ENCODE measurements around the gene ZNF581.
A peak's percentile ranks its signal among the peaks of the same experiment; 100 is the strongest.

ZNF581 gene

GRCh38 chr19:55670280-55671053 lies 27.0 kb downstream of the ZNF581 start:
- ATAC-seq (replicated peaks; ENCODE audit: extremely low read depth, poor library complexity, severe bottlenecking) (no peak), DNase-seq (ENCODE audit: low spot score in 2 of 2) (no peak)
- peaks cover 37% of the 10 kb centered on the region for H3K4me1 Mint-ChIP-seq
- peaks cover 70% of the 10 kb centered on the region for H3K36me3 Mint-ChIP-seq (ENCODE audit: insufficient read depth)
- H3K4me3 Mint-ChIP-seq: no peak overlapping the region
- peak overlapping the region; percentile 7 for H3K27ac Mint-ChIP-seq (ENCODE audit: low read depth)
- no peaks in the 10 kb centered on the region for H3K9me3 Mint-ChIP-seq
- no peaks in the 10 kb centered on the region for H3K27me3 Mint-ChIP-seq

- no peaks in the 10 kb centered on the region for H3K9me3 Mint-ChIP-seq
- ATAC-seq (replicated peaks; ENCODE audit: extremely low read depth, poor library complexity, severe bottlenecking) (no peak), DNase-seq (ENCODE audit: low spot score in 2 of 2) (no peak)
- peak overlapping the region; percentile 7 for H3K27ac Mint-ChIP-seq (ENCODE audit: low read depth)
- H3K36me3 Mint-ChIP-seq (ENCODE audit: insufficient read depth): peaks cover 68% of the 10 kb centered on the region
- no peaks in the 10 kb centered on the region for H3K27me3 Mint-ChIP-seq
- H3K4me3 Mint-ChIP-seq: no peak overlapping the region
- H3K4me1 Mint-ChIP-seq: peaks cover 42% of the 10 kb centered on the region
These were observed 27.6 kb downstream of the ZNF581 start for GRCh38 chr19:55671054-55671378.

- peaks cover 57% of the 10 kb centered on the region for H3K36me3 Mint-ChIP-seq (ENCODE audit: insufficient read depth)
- ATAC-seq (replicated peaks; ENCODE audit: extremely low read depth, poor library complexity, severe bottlenecking) (no peak), DNase-seq (ENCODE audit: low spot score in 2 of 2) (no peak)
- peak overlapping the region; percentile 38 for H3K27ac Mint-ChIP-seq (ENCODE audit: low read depth)
- H3K27me3 Mint-ChIP-seq: no peaks in the 10 kb centered on the region
- peaks cover 55% of the 10 kb centered on the region for H3K4me1 Mint-ChIP-seq
- H3K4me3 Mint-ChIP-seq: no peak overlapping the region
- H3K9me3 Mint-ChIP-seq: no peaks in the 10 kb centered on the region
These were observed 29.0 kb downstream of the ZNF581 start for GRCh38 chr19:55672418-55672817.

GRCh38 chr19:55673465-55673864 lies 30.0 kb downstream of the ZNF581 start:
- Mint-ChIP-seq H3K27ac (ENCODE audit: low read depth) (peak overlapping the region; percentile 69), H3K4me3 (no peak overlapping the region), H3K27me3 (no peaks in the 10 kb centered on the region), H3K9me3 (no peaks in the 10 kb centered on the region), H3K36me3 (ENCODE audit: insufficient read depth) (peaks cover 55% of the 10 kb centered on the region), H3K4me1 (peaks cover 63% of the 10 kb centered on the region)
- ATAC-seq (replicated peaks; ENCODE audit: extremely low read depth, poor library complexity, severe bottlenecking): no peak
- no peak for DNase-seq (ENCODE audit: low spot score in 2 of 2)

- Mint-ChIP-seq H3K9me3 (no peaks in the 10 kb centered on the region), H3K4me1 (peaks cover 68% of the 10 kb centered on the region), H3K27ac (ENCODE audit: low read depth) (peak overlapping the region; percentile 99), H3K4me3 (peak overlapping the region; percentile 99), H3K27me3 (no peaks in the 10 kb centered on the region), H3K36me3 (ENCODE audit: insufficient read depth) (peaks cover 54% of the 10 kb centered on the region)
- ATAC-seq (replicated peaks; ENCODE audit: extremely low read depth, poor library complexity, severe bottlenecking): no peak
- no peak for DNase-seq (ENCODE audit: low spot score in 2 of 2)
These were observed 30.4 kb downstream of the ZNF581 start for GRCh38 chr19:55673889-55674288.

- DNase-seq (ENCODE audit: low spot score in 2 of 2): no peak
- no peaks in the 10 kb centered on the region for H3K9me3 Mint-ChIP-seq
- H3K36me3 Mint-ChIP-seq (ENCODE audit: insufficient read depth): peaks cover 50% of the 10 kb centered on the region
- no peaks in the 10 kb centered on the region for H3K27me3 Mint-ChIP-seq
- ATAC-seq (replicated peaks; ENCODE audit: extremely low read depth, poor library complexity, severe bottlenecking): no peak
- peaks cover 66% of the 10 kb centered on the region for H3K4me1 Mint-ChIP-seq
- H3K27ac Mint-ChIP-seq (ENCODE audit: low read depth): peak overlapping the region; percentile 99
- H3K4me3 Mint-ChIP-seq: peak overlapping the region; percentile 99
These were observed 31.0 kb downstream of the ZNF581 start for GRCh38 chr19:55674459-55674840.

GRCh38 chr19:55674841-55675660 lies 31.6 kb downstream of the ZNF581 start, which contains the start of gene EPN1:
TSS of gene EPN1 (plus strand) at chr19:55675226. CDS start at chr19:55678628, 3,402 bp downstream.
- H3K4me3 Mint-ChIP-seq: peak within 1 kb of the TSS; percentile 99
- no peaks in the 10 kb centered on the region for H3K27me3 Mint-ChIP-seq
- H3K36me3 Mint-ChIP-seq (ENCODE audit: insufficient read depth): peaks cover 47% of the 10 kb centered on the region
- ATAC-seq (replicated peaks; ENCODE audit: extremely low read depth, poor library complexity, severe bottlenecking) (peak; percentile 93), DNase-seq (ENCODE audit: low spot score in 2 of 2) (peak; percentile 89 to 95)
- peak within 1 kb of the TSS; percentile 99 for H3K27ac Mint-ChIP-seq (ENCODE audit: low read depth)
- no peaks in the 10 kb centered on the region for H3K9me3 Mint-ChIP-seq
- H3K4me1 Mint-ChIP-seq: peaks cover 66% of the 10 kb centered on the region

GRCh38 chr19:55675661-55676354 lies 32.4 kb downstream of the ZNF581 start:
- Mint-ChIP-seq H3K4me3 (peak overlapping the region; percentile 99), H3K36me3 (ENCODE audit: insufficient read depth) (peaks cover 44% of the 10 kb centered on the region), H3K9me3 (no peaks in the 10 kb centered on the region), H3K27ac (ENCODE audit: low read depth) (peak overlapping the region; percentile 99), H3K27me3 (no peaks in the 10 kb centered on the region), H3K4me1 (peaks cover 67% of the 10 kb centered on the region)
- DNase-seq (ENCODE audit: low spot score in 2 of 2) (no peak), ATAC-seq (replicated peaks; ENCODE audit: extremely low read depth, poor library complexity, severe bottlenecking) (no peak)

GRCh38 chr19:55676383-55676782 lies 32.9 kb downstream of the ZNF581 start:
- peak overlapping the region; percentile 99 for H3K27ac Mint-ChIP-seq (ENCODE audit: low read depth)
- peaks cover 62% of the 10 kb centered on the region for H3K4me1 Mint-ChIP-seq
- no peaks in the 10 kb centered on the region for H3K27me3 Mint-ChIP-seq
- peak overlapping the region; percentile 99 for H3K4me3 Mint-ChIP-seq
- peaks cover 42% of the 10 kb centered on the region for H3K36me3 Mint-ChIP-seq (ENCODE audit: insufficient read depth)
- no peak for DNase-seq (ENCODE audit: low spot score in 2 of 2)
- no peaks in the 10 kb centered on the region for H3K9me3 Mint-ChIP-seq
- ATAC-seq (replicated peaks; ENCODE audit: extremely low read depth, poor library complexity, severe bottlenecking): no peak

GRCh38 chr19:55676889-55677505 lies 33.5 kb downstream of the ZNF581 start:
- no peaks in the 10 kb centered on the region for H3K27me3 Mint-ChIP-seq
- peaks cover 39% of the 10 kb centered on the region for H3K36me3 Mint-ChIP-seq (ENCODE audit: insufficient read depth)
- no peak for ATAC-seq (replicated peaks; ENCODE audit: extremely low read depth, poor library complexity, severe bottlenecking)
- H3K4me1 Mint-ChIP-seq: peaks cover 60% of the 10 kb centered on the region
- peak overlapping the region; percentile 99 for H3K4me3 Mint-ChIP-seq
- peak overlapping the region; percentile 99 for H3K27ac Mint-ChIP-seq (ENCODE audit: low read depth)
- no peak for DNase-seq (ENCODE audit: low spot score in 2 of 2)
- no peaks in the 10 kb centered on the region for H3K9me3 Mint-ChIP-seq

- no peak for DNase-seq (ENCODE audit: low spot score in 2 of 2)
- Mint-ChIP-seq H3K4me3 (peak overlapping the region; percentile 99), H3K4me1 (peaks cover 60% of the 10 kb centered on the region), H3K27ac (ENCODE audit: low read depth) (no peak overlapping the region), H3K27me3 (no peaks in the 10 kb centered on the region), H3K9me3 (no peaks in the 10 kb centered on the region), H3K36me3 (ENCODE audit: insufficient read depth) (peaks cover 35% of the 10 kb centered on the region)
- ATAC-seq (replicated peaks; ENCODE audit: extremely low read depth, poor library complexity, severe bottlenecking): no peak
These were observed 34.2 kb downstream of the ZNF581 start for GRCh38 chr19:55677572-55678028.

GRCh38 chr19:55678121-55678671 lies 34.7 kb downstream of the ZNF581 start:
- ATAC-seq (replicated peaks; ENCODE audit: extremely low read depth, poor library complexity, severe bottlenecking) (no peak), DNase-seq (ENCODE audit: low spot score in 2 of 2) (no peak)
- Mint-ChIP-seq H3K4me3 (peak overlapping the region; percentile 99), H3K36me3 (ENCODE audit: insufficient read depth) (peaks cover 31% of the 10 kb centered on the region), H3K4me1 (peaks cover 60% of the 10 kb centered on the region), H3K27ac (ENCODE audit: low read depth) (no peak overlapping the region), H3K27me3 (no peaks in the 10 kb centered on the region), H3K9me3 (no peaks in the 10 kb centered on the region)

Data from central memory CD8-positive, alpha-beta T cell (primary cell).